Stimulated activated effector memory CD8-positive, alpha-beta T cell treated with anti-CD3 and anti-CD28 coated beads, Interleukin-12 subunit alpha, Interleukin-12 subunit beta, amount 100 ng/mL, for 72 hours (primary cell): ENCODE data around the gene BBX.

ENCODE experiments used
- ATAC-seq: fragments of 150-1000 bp; cut with Tn5 transposase; 2 replicates; pipeline ENCODE4 v1.10.0; 2021
- DNase-seq, 2 donors: peaks; one replicate each; pipeline ENCODE4 v3.0.0; 2021 to 2022; ENCODE audit warnings: low spot score in 2 of 2
- H3K27ac Mint-ChIP-seq: one replicate; pipeline ENCODE4 v1.8.0; 2022; ENCODE audit warnings: mild to moderate bottlenecking, mixed read lengths
- H3K36me3 Mint-ChIP-seq: one replicate; pipeline ENCODE4 v1.8.0; 2022; ENCODE audit warnings: mild to moderate bottlenecking, mixed read lengths
- H3K4me1 Mint-ChIP-seq: one replicate; pipeline ENCODE4 v1.8.0; 2022; ENCODE audit warnings: mixed read lengths
- H3K4me3 Mint-ChIP-seq: one replicate; pipeline ENCODE4 v1.8.0; 2022; ENCODE audit warnings: mild to moderate bottlenecking, mixed read lengths
- H3K9me3 Mint-ChIP-seq: one replicate; pipeline ENCODE4 v1.8.0; 2022; ENCODE audit warnings: mixed read lengths

Gene BBX

GRCh38 chr3:107847791-107848190, 325.0 kb downstream of the BBX start:
- Mint-ChIP-seq H3K36me3 (no peaks in the 10 kb centered on the region), H3K27ac (no peak overlapping the region), H3K9me3 (peaks cover 3% of the 10 kb centered on the region), H3K4me1 (peaks cover 5% of the 10 kb centered on the region), H3K4me3 (no peak overlapping the region)
- peak in 1 of 2 donors; percentile 26 for DNase-seq
- no peak for ATAC-seq

- DNase-seq = peak in 1 of 2 donors; percentile 38
- peaks cover 3% of the 10 kb centered on the region for H3K9me3 Mint-ChIP-seq
- no peaks in the 10 kb centered on the region for H3K36me3 Mint-ChIP-seq
- H3K4me3 Mint-ChIP-seq = no peak overlapping the region
- no peak overlapping the region for H3K27ac Mint-ChIP-seq
- no peak for ATAC-seq
- peaks cover 5% of the 10 kb centered on the region for H3K4me1 Mint-ChIP-seq
These were observed 325.7 kb downstream of the BBX start for GRCh38 chr3:107848351-107848915.

- H3K27ac Mint-ChIP-seq = no peak overlapping the region
- H3K36me3 Mint-ChIP-seq = no peaks in the 10 kb centered on the region
- peaks cover 3% of the 10 kb centered on the region for H3K9me3 Mint-ChIP-seq
- no peak overlapping the region for H3K4me3 Mint-ChIP-seq
- ATAC-seq (peak; percentile 88), DNase-seq (no peak)
- peaks cover 5% of the 10 kb centered on the region for H3K4me1 Mint-ChIP-seq
These were observed 327.9 kb downstream of the BBX start for GRCh38 chr3:107850681-107851080.

- Mint-ChIP-seq H3K27ac (no peak overlapping the region), H3K9me3 (peaks cover 3% of the 10 kb centered on the region), H3K36me3 (no peaks in the 10 kb centered on the region), H3K4me1 (peaks cover 5% of the 10 kb centered on the region), H3K4me3 (no peak overlapping the region)
- ATAC-seq = no peak
- DNase-seq = no peak
These were observed 331.1 kb downstream of the BBX start for GRCh38 chr3:107853821-107854220.

GRCh38 chr3:107854733-107855132, 332.0 kb downstream of the BBX start:
- no peak for ATAC-seq

GRCh38 chr3:107855710-107856109, 332.9 kb downstream of the BBX start:
- Mint-ChIP-seq H3K36me3 (no peaks in the 10 kb centered on the region), H3K9me3 (peaks cover 2% of the 10 kb centered on the region), H3K27ac (no peak overlapping the region), H3K4me1 (peaks cover 3% of the 10 kb centered on the region), H3K4me3 (no peak overlapping the region)
- ATAC-seq (peak; percentile 57), DNase-seq (no peak)

More at GRCh38 chr3:107854733-107855132, 332.0 kb downstream of the BBX start:
- Mint-ChIP-seq H3K36me3 (no peaks in the 10 kb centered on the region), H3K27ac (no peak overlapping the region), H3K4me3 (no peak overlapping the region), H3K9me3 (peaks cover 3% of the 10 kb centered on the region), H3K4me1 (peaks cover 5% of the 10 kb centered on the region)
- no peak for DNase-seq

GRCh38 chr3:107857854-107858253, 335.1 kb downstream of the BBX start:
- DNase-seq (no peak), ATAC-seq (no peak)
- Mint-ChIP-seq H3K9me3 (no peaks in the 10 kb centered on the region), H3K4me1 (peaks cover 7% of the 10 kb centered on the region), H3K4me3 (no peak overlapping the region), H3K27ac (no peak overlapping the region), H3K36me3 (no peaks in the 10 kb centered on the region)

- no peak for ATAC-seq
- H3K36me3 Mint-ChIP-seq = no peaks in the 10 kb centered on the region
- H3K27ac Mint-ChIP-seq = no peak overlapping the region
- H3K4me1 Mint-ChIP-seq = peaks cover 7% of the 10 kb centered on the region
- no peak overlapping the region for H3K4me3 Mint-ChIP-seq
- no peaks in the 10 kb centered on the region for H3K9me3 Mint-ChIP-seq
- DNase-seq = no peak
These were observed 336.1 kb downstream of the BBX start for GRCh38 chr3:107858876-107859275.
